Endothelial cell of umbilical vein (primary cell): ENCODE results near the gene TNFAIP8L1. TPM values are rescaled to one million over a fixed set of nuclear protein-coding genes. Genes with fewer than 3 reads are reported as not detected.

Experiments
- BruUV-seq: library from RNA; stranded (reverse); fragments of 400-500 nt; replicated peaks from 2 replicates; lab custom pipeline; 2021; lab: Mats Ljungman, UMichigan
- CTCF ChIA-PET: fragments of 300-600, 350-600 bp; sonication (Branson Sonifier 250); formaldehyde crosslinking; loops from one replicate; lab custom pipeline; 2021; ENCODE audit warnings: antibody characterized with exemption, inconsistent platforms; lab: Charles Lee
- POLR2A ChIA-PET: fragments of 300-600, 350-600 bp; sonication (Branson Sonifier 250); formaldehyde crosslinking; loops from one replicate; lab custom pipeline; 2021; ENCODE audit warnings: antibody characterized with exemption, inconsistent platforms; lab: Charles Lee
- DNase-seq: peaks from one replicate; pipeline ENCODE4 v3.0.0-alpha.2; 2011; ENCODE audit warnings: low read depth, low spot score
- FAIRE-seq: peaks from 2 replicates; lab custom pipeline; 2011; peaks lifted over from hg19 to GRCh38; lab: Jason Lieb, UNC
- H2AFZ ChIP-seq: 2 replicates; pipeline ENCODE4 v1.6.0; 2012; ENCODE audit warnings: low read depth, low read length, control low read depth, inconsistent platforms
- H3K27ac ChIP-seq: 2 replicates; pipeline ENCODE4 v1.5.1; 2011; ENCODE audit warnings: low read depth, mild to moderate bottlenecking, control low read depth, low read length, moderate library complexity; ENCODE audit not compliant: insufficient read depth
- H3K27me3 ChIP-seq, 2 experiments: 2 replicates each; pipeline versions ENCODE4 v1.6.0 to v1.6.1; 2011; ENCODE audit warnings: low read length in 2 of 2, mixed read lengths in 1 of 2; ENCODE audit not compliant: control insufficient read depth in 2 of 2, insufficient read depth in 2 of 2
- H3K36me3 ChIP-seq, 2 experiments: 2 replicates in 1 of 2; 3 replicates in 1 of 2; pipeline ENCODE4 v1.5.1; 2011; ENCODE audit warnings: low read length in 2 of 2, mild to moderate bottlenecking in 1 of 2, moderate library complexity in 1 of 2; ENCODE audit not compliant: control insufficient read depth in 2 of 2, insufficient read depth in 2 of 2; ENCODE audit errors: extremely low read depth in 1 of 2
- H3K4me1 ChIP-seq: 3 replicates; pipeline ENCODE4 v1.5.1; 2011; ENCODE audit warnings: mild to moderate bottlenecking, low read length; ENCODE audit not compliant: control insufficient read depth, insufficient read depth; ENCODE audit errors: extremely low read depth
- H3K4me2 ChIP-seq: 2 replicates; pipeline ENCODE4 v1.6.1; 2011; ENCODE audit warnings: low read length, control low read depth, mixed read lengths; ENCODE audit not compliant: insufficient read depth
- H3K4me3 ChIP-seq, 3 experiments: fragments of 200-600 bp in 1 of 3; sonication (generic), shearing (Covaris generic) in 1 of 3; replicated peaks in 1 of 3; 2 replicates each; pipeline ENCODE4 v1.5.1; 2011 to 2016; ENCODE audit warnings: control low read depth in 3 of 3, low read length in 3 of 3, mild to moderate bottlenecking in 2 of 3, inconsistent platforms in 1 of 3, low read depth in 1 of 3, moderate library complexity in 1 of 3; ENCODE audit not compliant: insufficient read depth in 1 of 3
- H3K79me2 ChIP-seq: 2 replicates; pipeline ENCODE4 v1.6.0; 2012; ENCODE audit warnings: low read length, inconsistent platforms; ENCODE audit not compliant: control insufficient read depth, insufficient read depth
- H3K9ac ChIP-seq: replicated peaks from 2 replicates; pipeline ENCODE3; 2011; ENCODE audit warnings: low read length, control low read depth; ENCODE audit not compliant: insufficient read depth; ENCODE audit errors: extremely low read depth
- H3K9me1 ChIP-seq: replicated peaks from 3 replicates; pipeline ENCODE4 v1.6.0; 2011; ENCODE audit warnings: mild to moderate bottlenecking, low read length; ENCODE audit not compliant: control insufficient read depth, insufficient read depth; ENCODE audit errors: extremely low read depth
- H3K9me3 ChIP-seq: replicated peaks from 2 replicates; pipeline ENCODE4 v1.5.1; 2012; ENCODE audit warnings: low read length, inconsistent platforms; ENCODE audit not compliant: control insufficient read depth, insufficient read depth
- H4K20me1 ChIP-seq: replicated peaks from 2 replicates; pipeline ENCODE3; 2011; ENCODE audit warnings: mild to moderate bottlenecking, low read length; ENCODE audit not compliant: control insufficient read depth, insufficient read depth; ENCODE audit errors: extremely low read depth
- CTCF ChIP-seq, 2 donors: IDR thresholded peaks; 1 replicate in 1 of 2; 2 replicates in 1 of 2; pipeline ENCODE4 v1.5.1; 2011; ENCODE audit warnings: low read length in 2 of 2, mild to moderate bottlenecking in 2 of 2, moderate library complexity in 2 of 2, control low read depth in 1 of 2, inconsistent platforms in 1 of 2, low read depth in 1 of 2; ENCODE audit not compliant: insufficient read depth in 1 of 2; ENCODE audit errors: extremely low read depth in 1 of 2
- EZH2 ChIP-seq: IDR thresholded peaks from 2 replicates; pipeline ENCODE4 v1.6.1; 2012; ENCODE audit warnings: borderline replicate concordance, low read depth, mild to moderate bottlenecking, moderate library complexity, low read length, inconsistent platforms; ENCODE audit not compliant: severe bottlenecking
- FOS ChIP-seq: IDR thresholded peaks from 2 replicates; pipeline ENCODE4 v1.6.1; 2011; ENCODE audit warnings: mild to moderate bottlenecking, low read length, moderate library complexity, borderline replicate concordance; ENCODE audit not compliant: insufficient read depth
- GATA2 ChIP-seq: IDR thresholded peaks from 2 replicates; pipeline ENCODE4 v1.7.0; 2011; ENCODE audit warnings: low read depth, mild to moderate bottlenecking, moderate library complexity, mixed read lengths, low read length; ENCODE audit not compliant: insufficient read length, insufficient read depth
- JUN ChIP-seq: IDR thresholded peaks from 2 replicates; pipeline ENCODE4 v1.6.1; 2011; ENCODE audit warnings: borderline replicate concordance, low read depth; ENCODE audit not compliant: insufficient read length, insufficient read depth
- MAX ChIP-seq: IDR thresholded peaks from 2 replicates; pipeline ENCODE4 v1.6.1; 2011; ENCODE audit not compliant: insufficient read depth, insufficient read length
- MYC ChIP-seq: IDR thresholded peaks from one replicate; pipeline ENCODE4 v1.6.1; 2011; ENCODE audit warnings: mild to moderate bottlenecking, low read depth, low read length
- POLR2A ChIP-seq: IDR thresholded peaks from 2 replicates; pipeline ENCODE4 v1.6.1; 2012; ENCODE audit warnings: low read depth, mild to moderate bottlenecking, control low read depth, low read length
- POLR2AphosphoS5 ChIP-seq: IDR thresholded peaks from 2 replicates; pipeline ENCODE4 v1.6.1; 2012; ENCODE audit warnings: low read depth, mild to moderate bottlenecking, control low read depth, low read length, moderate library complexity; ENCODE audit not compliant: insufficient read depth
- dilution Hi-C: fragments of 300-500 bp; cut with MboI; formaldehyde crosslinking; loops from one replicate; pipeline ENCODE4 v1.15.0; 2019; ENCODE audit warnings: low sequenced_read_pairs; ENCODE audit not compliant: extremely low pct_ligation_motif_present
- intact Hi-C: fragments of 100-400 bp; cut with micrococcal nuclease; formaldehyde crosslinking; loops from one replicate; pipeline ENCODE4 v1.10.0; 2022
- polyA plus RNA-seq, 4 experiments: library from polyadenylated mRNA; depleted of rRNA in 3 of 4; stranded (reverse) in 3 of 4; unstranded in 1 of 4; fragments of >200 nt; gene quantifications; 2 replicates each; pipeline versions ENCODE4 v1.2.1 to v1.2.3, GENCODE V29; 2011 to 2012; ENCODE audit warnings: missing spikeins in 1 of 4
- total RNA-seq: library from RNA; stranded (reverse); gene quantifications from 2 replicates; pipeline ENCODE4 v1.2.3, GENCODE V29; 2021

The TNFAIP8L1 gene
- total and polyA plus RNA-seq, 2 donors (not counting 3 experiments of a cell fraction or from before 2014, with no cell fraction given): 40.0 to 56.1 TPM

- Histone ChIP-seq H3K4me2 (no peak overlapping the region), H3K27me3 (peaks cover 0 to 9% of the 10 kb centered on the region in 2 experiments), H3K79me2 (no peaks in the 10 kb centered on the region), H2AFZ (no peak overlapping the region), H3K36me3 (no peaks in the 10 kb centered on the region), H3K4me3 (no peak overlapping the region), H4K20me1 (no peaks in the 10 kb centered on the region), H3K4me1 (no peaks in the 10 kb centered on the region), H3K9me1 (no peaks in the 10 kb centered on the region), H3K9ac (no peak overlapping the region), H3K27ac (no peak overlapping the region), H3K9me3 (no peaks in the 10 kb centered on the region)
- no peak for FAIRE-seq
- no TSS peak for BruUV-seq
- intact Hi-C loops (no loop called here), dilution Hi-C loops (no loop called here)
- POLR2A ChIA-PET: no interaction called here
- DNase-seq: no peak
- TF ChIP-seq JUN (no peak), MYC (no peak), POLR2AphosphoS5 (no peak), POLR2A (no peak), GATA2 (no peak), EZH2 (no peak), CTCF (IDR thresholded peaks at IDR 0.05; ENCODE audit: extremely low read depth in 1 of 2, insufficient read depth in 1 of 2, low read depth in 1 of 2, low read length in 2 of 2) (no peak), MAX (no peak), FOS (no peak)
- CTCF ChIA-PET: interaction anchor here (1.1 to 1.5 kb wide), 2 partner anchors 20 kb away, joined by 4 to 6 read pairs; no protein-coding TSS in a partner anchor
Observed at GRCh38 chr19:4613254-4613751, 26.0 kb upstream of the TNFAIP8L1 start.
